ENCODE measurements around the gene FAM163B. TPM values are rescaled to one million over a fixed set of nuclear protein-coding genes. Genes with fewer than 3 reads are reported as not detected.
A peak's percentile ranks its signal among the peaks of the same experiment; 100 is the strongest.

The FAM163B gene
- polyA plus RNA-seq, 1 donor = not detected

- DNase-seq = no peak
Measured at GRCh38 chr9:133540698-133541025, 68.5 kb downstream of the FAM163B start.

- no peak for DNase-seq
Measured at GRCh38 chr9:133539991-133540697, 69.0 kb downstream of the FAM163B start.

GRCh38 chr9:133538851-133539833 is 70.0 kb downstream of the FAM163B start:
- no peak for DNase-seq

GRCh38 chr9:133538176-133538575 is 71.0 kb downstream of the FAM163B start:
- DNase-seq = no peak

GRCh38 chr9:133537257-133537656 is 71.9 kb downstream of the FAM163B start:
- no peak for DNase-seq

GRCh38 chr9:133536536-133536935 is 72.7 kb downstream of the FAM163B start:
- DNase-seq = no peak

GRCh38 chr9:133536080-133536479 is 73.1 kb downstream of the FAM163B start:
- no peak for DNase-seq

- no peak for DNase-seq
Measured at GRCh38 chr9:133535306-133535877, 73.8 kb downstream of the FAM163B start.

- peak; percentile 81 for DNase-seq
Measured at GRCh38 chr9:133534346-133535291, 74.6 kb downstream of the FAM163B start, which contains the start of gene ADAMTSL2. Gene ADAMTSL2, plus strand, starts transcription at chr9:133534704. Its CDS starts 2,009 bp downstream, at chr9:133536713.

- DNase-seq = no peak
Measured at GRCh38 chr9:133533857-133534256, 75.3 kb downstream of the FAM163B start.

GRCh38 chr9:133532937-133533668 is 76.1 kb downstream of the FAM163B start:
- DNase-seq = no peak

- DNase-seq = no peak
Measured at GRCh38 chr9:133531293-133531692, 77.9 kb downstream of the FAM163B start.

GRCh38 chr9:133529874-133530273 is 79.3 kb downstream of the FAM163B start:
- no peak for DNase-seq

GRCh38 chr9:133529457-133529856 is 79.7 kb downstream of the FAM163B start:
- DNase-seq = no peak

GRCh38 chr9:133528876-133529241 is 80.3 kb downstream of the FAM163B start:
- no peak for DNase-seq

- no peak for DNase-seq
Measured at GRCh38 chr9:133528001-133528875, 81.0 kb downstream of the FAM163B start.

- peak; percentile 84 for DNase-seq
Measured at GRCh38 chr9:133527444-133527920, 81.7 kb downstream of the FAM163B start.

All from hindlimb muscle (tissue), 1 donor.